OCI-LY1 (cell line): Measurements from ENCODE around the gene CEBPB.
A peak's percentile ranks its signal among the peaks of the same experiment; 100 is the strongest.

Source experiments
- CTCF ChIP-seq: fragments of 200-600 bp; sonication (generic), shearing (Covaris generic); IDR thresholded peaks from 2 replicates; pipeline ENCODE4 v1.5.1; 2017; ENCODE audit warnings: mild to moderate bottlenecking, antibody characterized with exemption, low read length, moderate library complexity, mixed read lengths
- EZH2 ChIP-seq: fragments of 200-600 bp; sonication (generic), shearing (Covaris generic); IDR thresholded peaks from 2 replicates; pipeline ENCODE4 v1.8.0; 2017; ENCODE audit warnings: borderline replicate concordance, mixed run types, mild to moderate bottlenecking, antibody characterized with exemption, low read length, moderate library complexity, mixed read lengths

GRCh38 chr20:50191065-50191543, 474 bp downstream of the CEBPB start:
- TF ChIP-seq CTCF (peak; percentile 17; the same call in 1 of the 2 replicates), EZH2 (no peak)
